Measurements from ENCODE around the gene MAP6. TPM values are rescaled to one million over a fixed set of nuclear protein-coding genes. Genes with fewer than 3 reads are reported as not detected.

MAP6 gene
- total RNA-seq, 3 donors from 2014 or later (not counting 1 experiment from before 2014, with no cell fraction given) = not detected

GRCh38 chr11:75602951-75603350, 65.9 kb downstream of the MAP6 start:
- Histone ChIP-seq H3K4me1 (ENCODE audit: control insufficient read depth, insufficient read depth, low read length) (no peaks in the 10 kb centered on the region), H3K27ac (ENCODE audit: low read length) (no peak overlapping the region), H3K4me3 (ENCODE audit: low read length) (no peak overlapping the region), H3K27me3 (ENCODE audit: control insufficient read depth, insufficient read depth, low read length) (no peaks in the 10 kb centered on the region), H3K9me3 (ENCODE audit: control insufficient read depth, insufficient read depth, low read length) (no peaks in the 10 kb centered on the region), H3K36me3 (ENCODE audit: control insufficient read depth, insufficient read depth, low read length) (no peaks in the 10 kb centered on the region)
- Mint-ChIP-seq H3K36me3 (no peaks in the 10 kb centered on the region), H3K4me3 (no peak overlapping the region), H3K27ac (no peak overlapping the region), H3K27me3 (ENCODE audit: low read depth in 2 of 2) (peaks cover 16 to 62% of the 10 kb centered on the region in 2 donors), H3K4me1 (no peaks in the 10 kb centered on the region), H3K9me3 (no peaks in the 10 kb centered on the region)
- no peak for DNase-seq
- no peak for ATAC-seq
- intact Hi-C loops (cut with micrococcal nuclease) = no loop called here
- WGBS (ENCODE audit: insufficient coverage) = 72% methylated on average over 8 of the region's 8 CpGs
- no peak for TF ChIP-seq CTCF (IDR thresholded peaks at IDR 0.05)

GRCh38 chr11:75601494-75601893, 67.3 kb downstream of the MAP6 start:
- H3K9me3 Mint-ChIP-seq = no peaks in the 10 kb centered on the region

GRCh38 chr11:75600356-75600755, 68.5 kb downstream of the MAP6 start:
- peaks cover 11 to 44% of the 10 kb centered on the region in 2 donors for H3K27me3 Mint-ChIP-seq (ENCODE audit: low read depth in 2 of 2)
- intact Hi-C loops (cut with micrococcal nuclease) = no loop called here
- H3K27ac Mint-ChIP-seq = no peak overlapping the region
- no peak overlapping the region for H3K27ac ChIP-seq (ENCODE audit: low read length)
- 96% methylated on average over 3 of the region's 3 CpGs for WGBS (ENCODE audit: insufficient coverage)
- H3K4me1 Mint-ChIP-seq = peaks cover 0 to 5% of the 10 kb centered on the region in 2 donors
- no peak overlapping the region for H3K4me3 Mint-ChIP-seq
- no peak overlapping the region for H3K4me3 ChIP-seq (ENCODE audit: low read length)
- H3K9me3 Mint-ChIP-seq = no peaks in the 10 kb centered on the region
- no peaks in the 10 kb centered on the region for H3K27me3 ChIP-seq (ENCODE audit: control insufficient read depth, insufficient read depth, low read length)
- TF ChIP-seq CTCF (IDR thresholded peaks at IDR 0.05) = no peak
- no peaks in the 10 kb centered on the region for H3K9me3 ChIP-seq (ENCODE audit: control insufficient read depth, insufficient read depth, low read length)
- no peaks in the 10 kb centered on the region for H3K36me3 ChIP-seq (ENCODE audit: control insufficient read depth, insufficient read depth, low read length)
- DNase-seq (no peak), ATAC-seq (no peak)
- H3K36me3 Mint-ChIP-seq = no peaks in the 10 kb centered on the region
- H3K4me1 ChIP-seq (ENCODE audit: control insufficient read depth, insufficient read depth, low read length) = no peaks in the 10 kb centered on the region

More at GRCh38 chr11:75601494-75601893, 67.3 kb downstream of the MAP6 start:
- TF ChIP-seq CTCF (IDR thresholded peaks at IDR 0.05) = no peak
- ATAC-seq (no peak), DNase-seq (no peak)
- no peaks in the 10 kb centered on the region for H3K36me3 ChIP-seq (ENCODE audit: control insufficient read depth, insufficient read depth, low read length)
- H3K9me3 ChIP-seq (ENCODE audit: control insufficient read depth, insufficient read depth, low read length) = no peaks in the 10 kb centered on the region
- no peaks in the 10 kb centered on the region for H3K27me3 ChIP-seq (ENCODE audit: control insufficient read depth, insufficient read depth, low read length)
- Mint-ChIP-seq H3K27ac (no peak overlapping the region), H3K4me1 (no peaks in the 10 kb centered on the region), H3K4me3 (no peak overlapping the region), H3K36me3 (no peaks in the 10 kb centered on the region), H3K27me3 (ENCODE audit: low read depth in 2 of 2) (peaks cover 11 to 50% of the 10 kb centered on the region in 2 donors)
- 89% methylated on average over 7 of the region's 7 CpGs for WGBS (ENCODE audit: insufficient coverage)
- no peaks in the 10 kb centered on the region for H3K4me1 ChIP-seq (ENCODE audit: control insufficient read depth, insufficient read depth, low read length)
- intact Hi-C loops (cut with micrococcal nuclease) = no loop called here
- H3K27ac ChIP-seq (ENCODE audit: low read length) = no peak overlapping the region
- no peak overlapping the region for H3K4me3 ChIP-seq (ENCODE audit: low read length)

GRCh38 chr11:75598900-75599299, 69.9 kb downstream of the MAP6 start:
- WGBS (ENCODE audit: insufficient coverage) = 57% methylated on average over 7 of the region's 7 CpGs
- Mint-ChIP-seq H3K36me3 (no peaks in the 10 kb centered on the region), H3K27me3 (ENCODE audit: low read depth in 2 of 2) (peaks cover 6 to 29% of the 10 kb centered on the region in 2 donors), H3K27ac (no peak overlapping the region), H3K4me1 (peaks cover 0 to 5% of the 10 kb centered on the region in 2 donors), H3K4me3 (no peak overlapping the region), H3K9me3 (no peaks in the 10 kb centered on the region)
- intact Hi-C loops (cut with micrococcal nuclease) = no loop called here
- ATAC-seq (no peak), DNase-seq (no peak)
- no peaks in the 10 kb centered on the region for H3K4me1 ChIP-seq (ENCODE audit: control insufficient read depth, insufficient read depth, low read length)
- no peak overlapping the region for H3K4me3 ChIP-seq (ENCODE audit: low read length)
- no peaks in the 10 kb centered on the region for H3K27me3 ChIP-seq (ENCODE audit: control insufficient read depth, insufficient read depth, low read length)
- no peak for TF ChIP-seq CTCF (IDR thresholded peaks at IDR 0.05)
- H3K27ac ChIP-seq (ENCODE audit: low read length) = no peak overlapping the region
- H3K36me3 ChIP-seq (ENCODE audit: control insufficient read depth, insufficient read depth, low read length) = no peaks in the 10 kb centered on the region
- no peaks in the 10 kb centered on the region for H3K9me3 ChIP-seq (ENCODE audit: control insufficient read depth, insufficient read depth, low read length)

Data from natural killer cell (primary cell).